Suppressor macrophage treated with lipopolysaccharide for 4 hours (primary cell): Measurements from ENCODE around the gene FAM9C.
"Not testable (repeated sequence)": the region's sequence is repeated elsewhere in the genome, so short reads cannot be mapped to it uniquely, and the experiment has no call there.

Source experiments
- DNase-seq: peaks from one replicate; pipeline ENCODE4 v3.0.0-alpha.2; 2020

FAM9C gene

GRCh38 chrX:13044441-13044840, at the start of gene FAM9C:
TSS of gene FAM9C (minus strand) at chrX:13044620. CDS start at chrX:13043789, 831 bp downstream.
- no peak for DNase-seq

GRCh38 chrX:13093529-13094140, 49.2 kb upstream of the FAM9C start:
- DNase-seq: no peak

- DNase-seq: peak; percentile 87
These were observed 48.1 kb upstream of the FAM9C start for GRCh38 chrX:13092455-13092941.

- DNase-seq: peak; percentile 68
These were observed 46.8 kb upstream of the FAM9C start for GRCh38 chrX:13091111-13091765.

GRCh38 chrX:13090339-13091110, 46.1 kb upstream of the FAM9C start:
- DNase-seq: peak; percentile 68

- DNase-seq: peak; percentile 91
These were observed 45.6 kb upstream of the FAM9C start for GRCh38 chrX:13090027-13090338.

GRCh38 chrX:13088156-13088487, 43.7 kb upstream of the FAM9C start:
- no peak for DNase-seq

GRCh38 chrX:13087322-13088155, 43.1 kb upstream of the FAM9C start:
- DNase-seq: peak; percentile 83

GRCh38 chrX:13086793-13087321, 42.4 kb upstream of the FAM9C start:
- DNase-seq: not testable (repeated sequence)

GRCh38 chrX:13086076-13086475, 41.7 kb upstream of the FAM9C start:
- no peak for DNase-seq

- no peak for DNase-seq
These were observed 41.1 kb upstream of the FAM9C start for GRCh38 chrX:13085526-13085925.

GRCh38 chrX:13084611-13085010, 40.2 kb upstream of the FAM9C start:
- DNase-seq: no peak

- DNase-seq: not testable (repeated sequence)
These were observed 39.4 kb upstream of the FAM9C start for GRCh38 chrX:13083755-13084326.

- no peak for DNase-seq
These were observed 38.0 kb upstream of the FAM9C start for GRCh38 chrX:13082206-13083065.

- peak; percentile 80 for DNase-seq
These were observed 37.2 kb upstream of the FAM9C start for GRCh38 chrX:13081395-13082205.

GRCh38 chrX:13080128-13080795, 35.8 kb upstream of the FAM9C start:
- no peak for DNase-seq

GRCh38 chrX:13078739-13079444, 34.5 kb upstream of the FAM9C start:
- peak; percentile 71 for DNase-seq

- peak; percentile 70 for DNase-seq
These were observed 32.7 kb upstream of the FAM9C start for GRCh38 chrX:13077168-13077567.
